SH-SY5Y (cell line): ENCODE data around the gene MCAT.

Experiments
- GATA2 ChIP-seq: IDR thresholded peaks from 2 replicates; pipeline ENCODE4 v1.6.1; 2011; ENCODE audit warnings: mild to moderate bottlenecking, low read depth, low read length
- GATA3 ChIP-seq: IDR thresholded peaks from 2 replicates; pipeline ENCODE4 v1.6.1; 2011; ENCODE audit warnings: low read depth, mild to moderate bottlenecking, low read length, moderate library complexity

GRCh38 chr22:43135565-43135964 lies 7.6 kb downstream of the MCAT start:
- TF ChIP-seq GATA2 (no peak), GATA3 (no peak)
